Body of pancreas (tissue), 4 donors: ENCODE results near the gene BMPR1B.

Experiments
- POLR2A ChIP-seq, 3 donors: fragments of 450-650 bp; IDR thresholded peaks; one replicate each; pipeline ENCODE4 v1.6.1; 2016; ENCODE audit warnings: antibody characterized with exemption in 3 of 3, mild to moderate bottlenecking in 2 of 3
- TF ChIP-seq, protein P1 (sequence below), 7 experiments: fragments of 450-650 bp in 4 of 7; fragments of 200-600 bp in 3 of 7; sonication (generic) in 3 of 7; IDR thresholded peaks; one replicate each; pipeline ENCODE4 v1.5.1; 2016 to 2019; ENCODE audit warnings: antibody characterized with exemption in 7 of 7

DNA sequence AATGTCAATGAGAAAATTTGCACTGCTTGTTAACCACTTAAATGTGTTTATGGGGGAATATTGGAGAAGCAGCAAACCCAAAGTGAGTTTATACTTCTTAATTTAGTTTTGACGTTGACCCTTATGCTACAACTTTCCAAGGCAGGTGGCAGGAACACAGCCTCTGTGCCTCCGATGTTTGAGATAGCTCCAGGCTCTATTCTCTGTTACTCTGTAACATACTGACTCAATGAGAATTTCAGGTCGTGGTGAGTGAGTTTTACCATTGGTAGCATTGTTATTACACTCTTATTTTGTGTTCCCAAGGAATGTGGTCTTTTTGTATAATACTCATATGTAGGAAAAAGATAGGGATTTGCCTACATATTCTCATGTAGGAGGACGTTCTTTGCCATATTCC, 210.7 kb downstream of the BMPR1B start:
- TF ChIP-seq POLR2A (IDR thresholded peaks at IDR 0.05) = no peak
- TF ChIP-seq, protein P1, sequence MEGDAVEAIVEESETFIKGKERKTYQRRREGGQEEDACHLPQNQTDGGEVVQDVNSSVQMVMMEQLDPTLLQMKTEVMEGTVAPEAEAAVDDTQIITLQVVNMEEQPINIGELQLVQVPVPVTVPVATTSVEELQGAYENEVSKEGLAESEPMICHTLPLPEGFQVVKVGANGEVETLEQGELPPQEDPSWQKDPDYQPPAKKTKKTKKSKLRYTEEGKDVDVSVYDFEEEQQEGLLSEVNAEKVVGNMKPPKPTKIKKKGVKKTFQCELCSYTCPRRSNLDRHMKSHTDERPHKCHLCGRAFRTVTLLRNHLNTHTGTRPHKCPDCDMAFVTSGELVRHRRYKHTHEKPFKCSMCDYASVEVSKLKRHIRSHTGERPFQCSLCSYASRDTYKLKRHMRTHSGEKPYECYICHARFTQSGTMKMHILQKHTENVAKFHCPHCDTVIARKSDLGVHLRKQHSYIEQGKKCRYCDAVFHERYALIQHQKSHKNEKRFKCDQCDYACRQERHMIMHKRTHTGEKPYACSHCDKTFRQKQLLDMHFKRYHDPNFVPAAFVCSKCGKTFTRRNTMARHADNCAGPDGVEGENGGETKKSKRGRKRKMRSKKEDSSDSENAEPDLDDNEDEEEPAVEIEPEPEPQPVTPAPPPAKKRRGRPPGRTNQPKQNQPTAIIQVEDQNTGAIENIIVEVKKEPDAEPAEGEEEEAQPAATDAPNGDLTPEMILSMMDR (IDR thresholded peaks at IDR 0.05) = no peak
